Measurements from ENCODE around the gene ITGA1. TPM values are rescaled to one million over a fixed set of nuclear protein-coding genes. Genes with fewer than 3 reads are reported as not detected.
"Not testable (repeated sequence)": the region's sequence is repeated elsewhere in the genome, so short reads cannot be mapped to it uniquely, and the experiment has no call there.

ITGA1 gene
- total and polyA plus RNA-seq, 2 donors (not counting 1 experiment from before 2014, with no cell fraction given): 0.74 TPM; not detected in 1

DNA sequence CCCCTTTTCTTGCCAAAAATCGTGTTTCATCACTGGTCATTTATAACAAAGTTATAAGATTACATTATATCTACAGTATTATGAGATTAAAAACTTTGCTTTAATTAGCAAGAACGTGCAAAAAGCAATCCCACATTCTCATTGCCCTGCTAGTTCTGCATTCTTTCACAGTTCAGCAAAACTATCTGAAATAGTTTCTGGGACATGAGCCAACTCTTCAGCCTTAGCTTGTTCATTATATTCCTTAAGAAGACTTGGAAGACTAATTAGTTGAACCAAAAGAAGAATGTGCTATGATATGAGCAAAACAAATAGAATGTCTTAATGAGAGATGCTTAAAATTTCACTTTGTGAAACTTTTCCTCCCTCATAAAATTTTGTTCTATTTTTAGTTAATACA is 76.7 kb downstream of the ITGA1 start:
- Histone ChIP-seq H3K9me3 (ENCODE audit: control extremely low read depth in 1 of 3, control insufficient read depth in 2 of 3, insufficient read depth in 1 of 3, low read length in 2 of 3) (no peaks in the 10 kb centered on the region), H3K4me2 (replicated peaks; ENCODE audit: low read depth, low read length, poor library complexity, severe bottlenecking) (no peak overlapping the region), H4K20me1 (ENCODE audit: control insufficient read depth, insufficient read depth, low read length, poor library complexity, severe bottlenecking) (no peaks in the 10 kb centered on the region), H3K9ac (ENCODE audit: low read length) (no peak overlapping the region), H3K79me2 (ENCODE audit: control insufficient read depth, insufficient read depth, low read length) (no peaks in the 10 kb centered on the region), H3K4me3 (ENCODE audit: control extremely low read depth in 1 of 5, extremely low read depth in 1 of 5, insufficient read depth in 1 of 5, low read depth in 2 of 5, low read length in 4 of 5) (no peak overlapping the region), H3K4me1 (ENCODE audit: control insufficient read depth in 2 of 2, insufficient read depth in 2 of 2, low read length in 2 of 2) (no peaks in the 10 kb centered on the region), H3K36me3 (replicated peaks in 1 of 2; ENCODE audit: control extremely low read depth in 1 of 2, control insufficient read depth in 1 of 2, extremely low read depth in 1 of 2, insufficient read depth in 2 of 2, low read length in 1 of 2) (no peaks in the 10 kb centered on the region), H2AFZ (ENCODE audit: insufficient read depth, low read depth, low read length, poor library complexity, severe bottlenecking) (no peak overlapping the region), H3K27ac (ENCODE audit: low read length in 2 of 2) (no peak overlapping the region), H3K27me3 (replicated peaks in 1 of 4; ENCODE audit: control extremely low read depth in 1 of 4, control insufficient read depth in 3 of 4, insufficient read depth in 4 of 4, low read length in 3 of 4) (no peaks in the 10 kb centered on the region)
- no peak overlapping the region for H3K27ac Mint-ChIP-seq
- ChIA-PET POLR2A (no interaction called here), CTCF (no interaction called here)
- no peak for ATAC-seq (ENCODE audit: low read depth)
- WGBS (ENCODE audit: insufficient coverage): no CpG with 5 or more reads among the region's 2 CpGs
- no peak overlapping the region for H3K4me3 Mint-ChIP-seq
- intact Hi-C loops (cut with micrococcal nuclease): no loop called here
- peaks cover 8% of the 10 kb centered on the region for H3K27me3 Mint-ChIP-seq
- no peak for TF ChIP-seq EZH2 (IDR thresholded peaks at IDR 0.05; ENCODE audit: borderline replicate concordance, insufficient read depth, low read depth, low read length, poor library complexity, severe bottlenecking)
- TF ChIP-seq, protein P1, sequence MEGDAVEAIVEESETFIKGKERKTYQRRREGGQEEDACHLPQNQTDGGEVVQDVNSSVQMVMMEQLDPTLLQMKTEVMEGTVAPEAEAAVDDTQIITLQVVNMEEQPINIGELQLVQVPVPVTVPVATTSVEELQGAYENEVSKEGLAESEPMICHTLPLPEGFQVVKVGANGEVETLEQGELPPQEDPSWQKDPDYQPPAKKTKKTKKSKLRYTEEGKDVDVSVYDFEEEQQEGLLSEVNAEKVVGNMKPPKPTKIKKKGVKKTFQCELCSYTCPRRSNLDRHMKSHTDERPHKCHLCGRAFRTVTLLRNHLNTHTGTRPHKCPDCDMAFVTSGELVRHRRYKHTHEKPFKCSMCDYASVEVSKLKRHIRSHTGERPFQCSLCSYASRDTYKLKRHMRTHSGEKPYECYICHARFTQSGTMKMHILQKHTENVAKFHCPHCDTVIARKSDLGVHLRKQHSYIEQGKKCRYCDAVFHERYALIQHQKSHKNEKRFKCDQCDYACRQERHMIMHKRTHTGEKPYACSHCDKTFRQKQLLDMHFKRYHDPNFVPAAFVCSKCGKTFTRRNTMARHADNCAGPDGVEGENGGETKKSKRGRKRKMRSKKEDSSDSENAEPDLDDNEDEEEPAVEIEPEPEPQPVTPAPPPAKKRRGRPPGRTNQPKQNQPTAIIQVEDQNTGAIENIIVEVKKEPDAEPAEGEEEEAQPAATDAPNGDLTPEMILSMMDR (IDR thresholded peaks at IDR 0.05): no peak
- no peak for DNase-seq
- H3K4me1 Mint-ChIP-seq: no peaks in the 10 kb centered on the region
- H3K9me3 Mint-ChIP-seq (ENCODE audit: insufficient read depth): no peaks in the 10 kb centered on the region

DNA sequence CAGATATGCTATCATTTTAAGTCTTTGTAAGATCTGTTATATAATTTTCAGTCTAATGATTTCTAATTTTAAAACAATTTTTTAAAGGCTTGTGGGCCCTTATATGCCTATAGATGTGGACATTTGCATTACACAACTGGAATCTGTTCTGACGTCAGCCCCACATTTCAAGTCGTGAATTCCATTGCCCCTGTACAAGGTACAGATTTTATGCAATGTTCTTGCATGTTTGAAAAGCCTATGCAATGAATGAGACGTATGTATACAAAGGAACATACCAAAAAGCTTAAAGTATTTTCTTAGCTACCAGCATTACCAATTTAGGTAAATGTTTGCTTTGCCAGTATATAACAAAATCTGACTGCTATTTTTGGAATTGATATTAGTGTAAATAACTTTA is 77.2 kb downstream of the ITGA1 start:
- CTCF ChIA-PET: no interaction called here
- Histone ChIP-seq H3K9ac (ENCODE audit: low read length) (no peak overlapping the region), H3K27me3 (replicated peaks in 1 of 4; ENCODE audit: control extremely low read depth in 1 of 4, control insufficient read depth in 3 of 4, insufficient read depth in 4 of 4, low read length in 3 of 4) (no peaks in the 10 kb centered on the region), H3K27ac (ENCODE audit: low read length in 2 of 2) (no peak overlapping the region), H3K4me1 (ENCODE audit: control insufficient read depth in 2 of 2, insufficient read depth in 2 of 2, low read length in 2 of 2) (no peaks in the 10 kb centered on the region), H2AFZ (ENCODE audit: insufficient read depth, low read depth, low read length, poor library complexity, severe bottlenecking) (no peak overlapping the region), H3K79me2 (ENCODE audit: control insufficient read depth, insufficient read depth, low read length) (no peaks in the 10 kb centered on the region), H3K4me3 (ENCODE audit: control extremely low read depth in 1 of 5, extremely low read depth in 1 of 5, insufficient read depth in 1 of 5, low read depth in 2 of 5, low read length in 4 of 5) (no peak overlapping the region), H3K36me3 (replicated peaks in 1 of 2; ENCODE audit: control extremely low read depth in 1 of 2, control insufficient read depth in 1 of 2, extremely low read depth in 1 of 2, insufficient read depth in 2 of 2, low read length in 1 of 2) (no peaks in the 10 kb centered on the region), H4K20me1 (ENCODE audit: control insufficient read depth, insufficient read depth, low read length, poor library complexity, severe bottlenecking) (no peaks in the 10 kb centered on the region), H3K9me3 (ENCODE audit: control extremely low read depth in 1 of 3, control insufficient read depth in 2 of 3, insufficient read depth in 1 of 3, low read length in 2 of 3) (no peaks in the 10 kb centered on the region), H3K4me2 (replicated peaks; ENCODE audit: low read depth, low read length, poor library complexity, severe bottlenecking) (no peak overlapping the region)
- ATAC-seq (ENCODE audit: low read depth): no peak
- H3K4me1 Mint-ChIP-seq: no peaks in the 10 kb centered on the region
- no peak for DNase-seq
- TF ChIP-seq, protein P1 (IDR thresholded peaks at IDR 0.05): no peak
- no peak for TF ChIP-seq EZH2 (IDR thresholded peaks at IDR 0.05; ENCODE audit: borderline replicate concordance, insufficient read depth, low read depth, low read length, poor library complexity, severe bottlenecking)
- no peak overlapping the region for H3K4me3 Mint-ChIP-seq
- 100% methylated on average over 1 of the region's 3 CpGs for WGBS (ENCODE audit: insufficient coverage)
- no peaks in the 10 kb centered on the region for H3K9me3 Mint-ChIP-seq (ENCODE audit: insufficient read depth)
- peaks cover 8% of the 10 kb centered on the region for H3K27me3 Mint-ChIP-seq
- no peak overlapping the region for H3K27ac Mint-ChIP-seq
- POLR2A ChIA-PET: no interaction called here
- intact Hi-C loops (cut with micrococcal nuclease): no loop called here

DNA sequence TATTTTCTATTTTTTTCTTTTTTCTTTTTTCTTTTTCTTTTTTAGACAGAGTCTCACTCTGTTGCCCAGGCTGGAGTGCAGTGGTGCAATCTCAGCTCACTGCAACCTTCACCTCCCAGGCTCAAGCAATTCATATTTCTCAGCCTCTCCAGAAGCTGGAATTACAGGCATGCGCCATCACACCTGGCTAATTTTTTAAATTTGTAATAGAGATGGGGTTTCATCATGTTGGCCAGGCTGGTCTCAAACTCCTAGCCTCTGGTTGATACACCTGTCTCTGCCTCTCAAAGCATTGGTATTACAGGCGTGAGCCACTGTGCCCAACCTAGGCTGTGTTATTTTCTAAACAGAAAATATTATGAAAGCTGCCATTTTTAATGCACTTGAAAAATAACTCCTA is 78.3 kb downstream of the ITGA1 start:
- H3K27me3 Mint-ChIP-seq; H3K36me3 ChIP-seq (replicated peaks in 1 of 2; ENCODE audit: control extremely low read depth in 1 of 2, control insufficient read depth in 1 of 2, extremely low read depth in 1 of 2, insufficient read depth in 2 of 2, low read length in 1 of 2); H2AFZ ChIP-seq (ENCODE audit: insufficient read depth, low read depth, low read length, poor library complexity, severe bottlenecking); CTCF ChIA-PET; H3K4me1 Mint-ChIP-seq; H4K20me1 ChIP-seq (ENCODE audit: control insufficient read depth, insufficient read depth, low read length, poor library complexity, severe bottlenecking); H3K27ac Mint-ChIP-seq; H3K4me2 ChIP-seq (replicated peaks; ENCODE audit: low read depth, low read length, poor library complexity, severe bottlenecking); DNase-seq; ATAC-seq (ENCODE audit: low read depth); H3K27ac ChIP-seq (ENCODE audit: low read length in 2 of 2); H3K9ac ChIP-seq (ENCODE audit: low read length); intact Hi-C loops (cut with micrococcal nuclease); H3K4me3 Mint-ChIP-seq; H3K9me3 ChIP-seq (ENCODE audit: control extremely low read depth in 1 of 3, control insufficient read depth in 2 of 3, insufficient read depth in 1 of 3, low read length in 2 of 3); H3K4me3 ChIP-seq (ENCODE audit: control extremely low read depth in 1 of 5, extremely low read depth in 1 of 5, insufficient read depth in 1 of 5, low read depth in 2 of 5, low read length in 4 of 5); H3K27me3 ChIP-seq (replicated peaks in 1 of 4; ENCODE audit: control extremely low read depth in 1 of 4, control insufficient read depth in 3 of 4, insufficient read depth in 4 of 4, low read length in 3 of 4); POLR2A ChIA-PET; H3K9me3 Mint-ChIP-seq (ENCODE audit: insufficient read depth); H3K79me2 ChIP-seq (ENCODE audit: control insufficient read depth, insufficient read depth, low read length); H3K4me1 ChIP-seq (ENCODE audit: control insufficient read depth in 2 of 2, insufficient read depth in 2 of 2, low read length in 2 of 2): not testable (repeated sequence)
- no CpG with 5 or more reads among the region's 2 CpGs for WGBS (ENCODE audit: insufficient coverage)

Measured in B cell (primary cell).